ENCODE measurements around the gene ICOSLG.

The ICOSLG gene

DNA sequence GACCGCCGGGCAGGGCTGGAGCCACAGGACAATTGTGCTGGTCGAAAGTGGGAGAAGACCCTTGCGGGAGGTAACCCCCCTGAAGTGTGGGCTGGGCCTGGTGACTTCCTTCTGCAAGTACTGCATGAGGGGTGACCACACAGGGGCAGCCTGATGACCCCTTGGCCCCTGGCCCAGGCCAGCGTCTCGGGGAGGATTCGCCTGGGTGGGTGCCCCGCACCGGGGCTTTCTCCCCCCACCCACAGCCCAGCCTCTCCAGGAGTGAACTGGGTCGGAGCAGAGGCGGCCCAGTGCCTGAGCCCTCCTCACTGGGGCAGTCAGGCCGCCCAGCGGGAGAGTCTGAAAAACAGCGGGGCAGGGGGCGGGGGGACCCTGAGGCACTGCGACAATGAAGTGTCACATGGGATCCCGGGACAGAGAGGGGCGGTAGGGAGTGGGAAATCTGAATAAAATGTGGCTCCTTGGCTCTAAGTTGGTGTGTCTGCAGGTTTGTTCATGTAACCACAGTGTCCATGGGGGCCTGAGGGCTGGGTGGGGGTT lies 22.5 kb upstream of the ICOSLG start:
- TF ChIP-seq, protein P1, sequence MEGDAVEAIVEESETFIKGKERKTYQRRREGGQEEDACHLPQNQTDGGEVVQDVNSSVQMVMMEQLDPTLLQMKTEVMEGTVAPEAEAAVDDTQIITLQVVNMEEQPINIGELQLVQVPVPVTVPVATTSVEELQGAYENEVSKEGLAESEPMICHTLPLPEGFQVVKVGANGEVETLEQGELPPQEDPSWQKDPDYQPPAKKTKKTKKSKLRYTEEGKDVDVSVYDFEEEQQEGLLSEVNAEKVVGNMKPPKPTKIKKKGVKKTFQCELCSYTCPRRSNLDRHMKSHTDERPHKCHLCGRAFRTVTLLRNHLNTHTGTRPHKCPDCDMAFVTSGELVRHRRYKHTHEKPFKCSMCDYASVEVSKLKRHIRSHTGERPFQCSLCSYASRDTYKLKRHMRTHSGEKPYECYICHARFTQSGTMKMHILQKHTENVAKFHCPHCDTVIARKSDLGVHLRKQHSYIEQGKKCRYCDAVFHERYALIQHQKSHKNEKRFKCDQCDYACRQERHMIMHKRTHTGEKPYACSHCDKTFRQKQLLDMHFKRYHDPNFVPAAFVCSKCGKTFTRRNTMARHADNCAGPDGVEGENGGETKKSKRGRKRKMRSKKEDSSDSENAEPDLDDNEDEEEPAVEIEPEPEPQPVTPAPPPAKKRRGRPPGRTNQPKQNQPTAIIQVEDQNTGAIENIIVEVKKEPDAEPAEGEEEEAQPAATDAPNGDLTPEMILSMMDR (conservative IDR thresholded peaks at IDR 0.05; ENCODE audit: low read length) = no peak
- DNase-seq (ENCODE audit: low read depth) = no peak
- no peak overlapping the region for H3K4me3 ChIP-seq (ENCODE audit: low read length)

DNA sequence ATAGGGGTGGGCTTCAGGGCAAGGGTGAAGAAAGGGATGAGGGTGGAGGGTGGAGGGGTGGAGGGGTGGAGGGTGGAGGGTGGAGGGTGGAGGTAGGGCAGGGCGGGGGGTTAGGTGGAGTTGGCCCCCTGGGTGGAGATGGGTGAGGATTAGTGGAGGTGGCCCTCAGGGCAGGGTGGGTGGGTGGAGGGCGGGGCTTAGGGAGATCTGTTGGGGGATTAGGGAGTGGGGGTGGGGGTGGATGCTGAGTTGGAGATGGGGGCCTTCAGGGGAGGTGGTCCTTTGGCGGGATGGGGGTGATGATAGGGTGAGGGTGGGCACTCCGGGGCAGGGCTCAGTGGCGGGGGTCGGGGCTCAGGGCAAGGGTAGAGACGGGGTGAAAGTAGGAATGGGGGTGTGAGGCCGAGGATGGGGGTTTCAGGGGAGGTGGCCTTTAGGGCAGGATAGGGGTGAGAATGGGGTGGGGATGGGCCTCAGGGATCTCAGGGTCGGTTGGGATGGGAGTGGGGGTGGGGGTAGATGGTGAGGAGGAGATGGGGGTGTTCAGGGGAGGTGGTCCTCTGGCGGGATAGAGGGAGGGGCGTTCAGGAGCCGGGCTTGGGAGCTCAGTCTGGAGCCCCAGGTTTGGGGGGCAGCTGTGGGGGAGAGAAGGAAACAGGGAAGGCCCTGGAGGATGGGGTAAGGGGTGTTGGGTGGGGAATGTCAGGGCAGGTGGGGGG lies 21.8 kb upstream of the ICOSLG start:
- TF ChIP-seq, protein P1 (conservative IDR thresholded peaks at IDR 0.05; ENCODE audit: low read length) = no peak
- no peak overlapping the region for H3K4me3 ChIP-seq (ENCODE audit: low read length)
- no peak for DNase-seq (ENCODE audit: low read depth)

DNA sequence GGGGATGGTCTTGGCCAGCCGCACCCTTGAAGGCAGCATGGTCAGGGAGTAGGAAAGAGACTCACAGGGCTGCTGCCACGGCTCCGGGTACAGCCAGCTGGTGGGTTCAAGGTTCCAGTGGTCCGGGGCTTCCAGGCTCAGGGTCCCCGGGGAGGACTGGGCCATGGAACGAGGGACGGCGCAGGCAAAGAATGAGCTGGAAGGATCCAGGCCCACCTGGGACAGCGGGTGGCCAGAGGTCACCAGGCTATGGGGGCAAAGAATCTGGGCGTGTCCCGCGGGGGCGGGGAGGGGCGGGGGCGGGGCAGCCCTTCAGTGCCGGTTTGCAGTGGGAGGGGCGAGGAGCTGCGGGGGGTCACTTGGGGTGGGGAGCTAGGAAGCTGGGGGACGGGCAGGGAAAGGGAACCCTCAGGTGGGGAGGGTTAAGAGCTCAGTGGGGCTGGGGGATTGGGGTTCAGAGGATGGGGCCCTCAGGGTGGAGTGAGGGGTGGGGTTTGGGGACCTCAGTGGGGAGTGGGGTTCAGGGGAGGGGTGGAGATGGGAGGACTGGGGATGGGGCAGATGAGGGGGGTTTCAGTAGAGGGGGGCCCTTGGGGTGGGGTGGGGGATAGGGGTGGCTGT lies 21.0 kb upstream of the ICOSLG start, which contains the start of gene DNMT3L:
TSS of gene DNMT3L (minus strand) at position 223 of the 621 bp plus-strand sequence. CDS start 638 bp downstream, outside the sequence.
- DNase-seq (ENCODE audit: low read depth) = no peak
- TF ChIP-seq, protein P1 (conservative IDR thresholded peaks at IDR 0.05; ENCODE audit: low read length) = no peak
- H3K4me3 ChIP-seq (ENCODE audit: low read length) = no peak within 1 kb of the TSS

DNA sequence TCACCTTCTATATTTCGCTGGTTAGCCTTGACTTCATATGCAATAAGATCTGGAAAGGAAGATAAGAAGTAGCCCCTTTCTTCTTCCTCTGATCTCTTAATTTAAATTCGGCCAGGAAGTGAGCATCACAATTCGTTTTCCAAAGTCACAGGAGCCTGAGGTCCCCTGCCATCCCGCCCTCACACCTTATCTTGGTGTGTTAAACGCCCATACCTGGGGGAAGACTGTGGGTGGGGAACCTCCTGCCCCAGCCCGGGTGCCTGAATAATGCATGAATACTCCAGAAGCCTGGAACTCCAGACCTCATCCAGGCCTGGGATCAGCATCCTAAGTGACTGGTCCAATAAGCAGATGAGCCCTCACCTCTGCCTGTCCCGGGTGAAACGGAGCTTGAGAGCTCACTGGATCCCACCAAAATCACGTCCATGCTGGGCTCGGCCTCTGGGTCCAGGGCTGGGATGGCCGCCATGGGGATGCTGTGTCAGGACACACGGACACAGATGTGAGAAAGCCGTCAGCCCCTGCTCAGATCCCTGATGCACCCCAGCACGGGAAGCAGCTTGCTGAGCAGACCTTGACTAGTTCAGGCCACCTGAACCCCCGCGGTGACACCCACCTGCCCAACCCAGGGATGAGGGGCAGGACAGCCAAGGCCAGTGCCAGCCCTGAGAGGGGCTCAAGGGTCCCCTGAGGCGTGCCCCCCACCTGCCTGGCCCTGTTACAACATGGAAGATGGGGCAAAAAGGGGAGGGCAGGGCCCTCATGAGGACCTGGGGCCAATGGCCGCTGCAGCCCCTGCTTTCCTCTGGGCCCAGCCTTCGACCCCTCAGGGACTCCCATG lies 20.3 kb upstream of the ICOSLG start:
- no peak overlapping the region for H3K4me3 ChIP-seq (ENCODE audit: low read length)
- DNase-seq (ENCODE audit: low read depth) = no peak

DNA sequence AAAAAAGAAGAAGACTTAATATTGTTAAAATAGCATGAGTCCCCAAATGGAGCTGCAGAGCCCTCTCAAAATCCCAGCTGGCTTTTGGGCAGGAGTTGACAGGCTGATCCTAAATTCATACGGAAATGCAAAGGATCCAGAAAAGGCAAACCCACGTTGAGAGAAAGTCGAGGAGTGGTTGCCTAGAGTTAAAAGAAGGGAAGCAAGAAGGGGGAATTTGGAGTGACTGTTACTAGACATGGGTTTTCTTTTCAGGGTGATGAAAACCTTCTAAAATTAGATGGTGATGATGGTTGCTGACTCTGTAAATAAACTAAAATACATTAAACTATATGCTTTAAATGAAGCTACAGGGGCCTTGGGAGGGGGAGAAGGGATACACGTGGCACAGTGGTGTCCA lies 19.3 kb upstream of the ICOSLG start:
- DNase-seq (ENCODE audit: low read depth) = no peak
- TF ChIP-seq, protein P1 (conservative IDR thresholded peaks at IDR 0.05; ENCODE audit: low read length) = no peak
- H3K4me3 ChIP-seq (ENCODE audit: low read length) = no peak overlapping the region

More for the DNA sequence above, 20.3 kb upstream of the ICOSLG start:
- TF ChIP-seq, protein P1 (conservative IDR thresholded peaks at IDR 0.05; ENCODE audit: low read length) = no peak

DNA sequence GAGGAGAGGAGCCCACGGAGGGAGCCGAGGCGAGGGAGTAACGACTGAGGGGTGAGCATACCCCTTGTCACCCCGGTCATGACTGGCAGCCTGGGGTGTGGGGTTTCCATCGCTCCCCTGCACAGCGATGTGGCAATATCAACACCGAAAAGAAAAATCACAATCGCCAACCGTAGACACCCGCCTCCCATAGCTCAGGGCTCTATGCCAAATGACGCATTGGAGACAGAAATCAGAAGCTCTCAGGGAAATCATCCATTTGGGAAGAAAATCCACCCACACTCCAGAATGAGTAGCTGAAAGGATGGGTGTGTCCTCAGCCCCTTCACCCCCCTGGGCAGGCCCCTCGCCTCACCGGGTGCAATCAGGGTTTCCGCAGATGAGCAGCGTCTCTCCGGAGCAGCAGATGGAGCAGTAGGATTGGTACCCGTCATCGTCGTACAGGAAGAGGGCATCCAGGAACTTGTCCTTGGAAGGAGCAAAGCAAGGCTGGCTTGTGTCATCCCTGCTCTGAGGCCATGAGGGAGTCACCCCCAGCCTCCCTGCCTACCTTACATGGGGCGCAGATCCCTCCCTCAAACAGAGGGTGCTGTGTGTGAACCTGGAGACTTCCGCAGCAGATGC lies 18.5 kb upstream of the ICOSLG start:
- no peak for DNase-seq (ENCODE audit: low read depth)
- TF ChIP-seq, protein P1 (conservative IDR thresholded peaks at IDR 0.05; ENCODE audit: low read length) = no peak
- no peak overlapping the region for H3K4me3 ChIP-seq (ENCODE audit: low read length)

All from AG10803 (cell line).